SKM-1 treated with dmso at 0.1 percent for 144 hours (cell line): Measurements from ENCODE around the gene RHEB.

ENCODE experiments used
- DNase-seq: peaks from one replicate; lab custom pipeline; 2025; ENCODE audit not compliant: unreplicated experiment; lab: John Stamatoyannopoulos, UW

RHEB gene, protein sequence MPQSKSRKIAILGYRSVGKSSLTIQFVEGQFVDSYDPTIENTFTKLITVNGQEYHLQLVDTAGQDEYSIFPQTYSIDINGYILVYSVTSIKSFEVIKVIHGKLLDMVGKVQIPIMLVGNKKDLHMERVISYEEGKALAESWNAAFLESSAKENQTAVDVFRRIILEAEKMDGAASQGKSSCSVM

GRCh38 chr7:151519765-151520418 lies at the start of gene RHEB:
Gene RHEB (minus strand): TSS chr7:151519895. CDS start chr7:151519511, 384 bp downstream.
- DNase-seq, result peak; percentile 78

- DNase-seq, result peak; percentile 18
Measured at GRCh38 chr7:151566897-151567320, 47.2 kb upstream of the RHEB start.

DNA sequence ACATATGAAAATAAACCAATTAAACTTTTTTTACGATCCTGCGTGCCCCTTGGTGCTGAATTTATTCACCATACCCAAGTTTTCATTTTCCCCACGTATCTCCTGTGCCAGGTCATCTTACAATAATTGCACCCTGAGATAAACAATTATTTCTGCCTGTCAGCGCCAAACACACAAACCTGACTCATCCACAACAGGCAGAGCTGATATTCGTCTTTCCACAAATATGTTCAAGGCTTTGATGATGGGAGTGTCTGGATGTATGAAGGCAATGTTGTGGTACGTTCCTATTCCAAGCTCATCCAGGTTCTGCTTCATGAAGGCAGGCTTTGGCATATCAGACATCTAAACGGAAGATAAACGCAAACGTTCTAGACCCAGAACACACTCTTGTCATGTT lies 45.8 kb upstream of the RHEB start:
- DNase-seq, result no peak

GRCh38 chr7:151560243-151560642 lies 40.5 kb upstream of the RHEB start:
- no peak for DNase-seq

- no peak for DNase-seq
Measured at GRCh38 chr7:151559557-151560183, 40.0 kb upstream of the RHEB start.

DNA sequence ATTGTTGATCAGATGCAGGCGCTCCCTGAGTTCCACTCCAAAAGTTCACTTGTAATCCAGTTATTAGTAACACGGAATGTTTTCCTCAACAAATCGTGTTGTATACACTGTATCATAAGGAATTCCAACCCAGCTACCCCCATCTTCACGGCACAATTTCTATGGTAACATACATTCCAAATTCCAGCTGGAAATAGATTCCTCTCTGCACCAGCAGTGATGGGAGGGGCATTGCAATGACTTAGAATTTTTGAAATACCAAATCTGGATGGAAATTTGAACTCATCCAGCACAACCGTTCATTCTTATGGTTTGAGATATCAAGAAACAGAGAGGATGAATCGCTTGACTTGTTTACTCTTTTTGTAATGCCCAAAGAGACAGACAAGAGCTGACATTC lies 38.9 kb upstream of the RHEB start:
- DNase-seq, result no peak

DNA sequence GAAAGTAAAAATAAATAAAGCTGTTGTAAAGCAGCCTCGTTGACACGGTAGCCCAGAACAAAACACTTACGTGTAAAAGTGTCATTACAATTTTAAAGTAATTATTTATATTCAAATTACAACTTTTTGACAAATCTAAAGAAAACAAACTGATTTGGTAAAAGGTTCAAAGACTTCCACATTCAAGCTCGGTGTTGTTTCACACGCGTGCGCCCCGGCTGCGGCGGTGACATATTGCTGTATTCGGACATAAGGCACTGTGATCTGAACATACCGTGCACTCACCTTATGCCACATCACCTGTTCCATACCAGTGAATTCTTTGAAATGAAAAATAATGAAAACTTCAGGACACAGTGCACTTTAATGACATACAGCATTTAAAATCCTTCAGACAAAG lies 36.9 kb upstream of the RHEB start:
- DNase-seq, result no peak

DNA sequence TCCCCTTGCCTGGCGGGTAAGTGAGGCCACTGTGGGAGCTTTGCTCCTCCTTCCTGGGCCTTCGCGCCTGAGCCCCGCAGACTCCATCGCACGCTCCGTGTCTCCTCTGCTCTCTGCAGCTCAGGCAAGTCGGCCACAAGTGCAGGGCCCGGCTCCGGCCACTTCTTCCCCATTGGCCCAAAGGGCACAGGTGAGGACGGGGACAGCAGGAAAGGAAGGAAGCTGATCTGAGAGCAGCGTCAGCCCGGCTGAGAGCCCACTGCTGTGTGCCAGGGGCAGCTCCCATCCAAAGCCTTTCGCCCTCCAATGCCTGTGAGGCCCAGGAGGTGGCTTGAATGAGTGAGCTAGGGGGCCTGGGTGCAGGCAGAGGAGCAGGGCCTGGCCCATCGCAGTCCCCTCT lies 33.7 kb upstream of the RHEB start:
- DNase-seq, result no peak

DNA sequence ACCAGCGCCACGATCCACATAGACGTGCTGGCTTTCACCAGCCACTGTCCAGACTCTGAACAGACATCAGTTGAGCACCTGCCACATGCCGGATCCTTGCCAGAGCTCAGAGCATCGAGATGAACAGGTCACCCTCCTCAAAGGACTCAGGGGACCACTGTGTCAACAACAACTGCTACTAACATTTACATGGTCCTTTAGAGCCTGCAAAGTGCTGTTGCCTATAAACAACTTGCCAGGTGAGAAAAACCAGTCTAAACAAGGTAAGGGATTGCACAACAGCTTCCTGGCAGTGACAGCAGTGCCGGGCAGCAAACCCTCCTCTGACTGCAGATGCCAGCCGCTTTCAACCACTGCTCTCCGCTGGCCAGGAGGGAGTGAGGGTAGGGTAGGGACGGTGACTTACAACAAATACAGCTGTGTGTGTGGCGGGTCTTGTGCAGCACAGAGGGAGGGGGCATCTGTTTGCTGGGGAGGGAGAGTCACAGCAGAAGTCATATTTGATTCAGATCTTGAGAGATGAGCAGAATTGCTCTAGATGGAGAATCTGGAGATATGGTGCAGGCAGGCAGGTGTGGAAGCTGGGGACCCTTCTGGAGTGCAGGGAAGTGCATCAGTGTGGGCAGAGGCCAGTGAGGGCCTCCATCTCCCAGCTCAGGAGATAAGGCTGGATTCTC lies 32.8 kb upstream of the RHEB start:
- no peak for DNase-seq

DNA sequence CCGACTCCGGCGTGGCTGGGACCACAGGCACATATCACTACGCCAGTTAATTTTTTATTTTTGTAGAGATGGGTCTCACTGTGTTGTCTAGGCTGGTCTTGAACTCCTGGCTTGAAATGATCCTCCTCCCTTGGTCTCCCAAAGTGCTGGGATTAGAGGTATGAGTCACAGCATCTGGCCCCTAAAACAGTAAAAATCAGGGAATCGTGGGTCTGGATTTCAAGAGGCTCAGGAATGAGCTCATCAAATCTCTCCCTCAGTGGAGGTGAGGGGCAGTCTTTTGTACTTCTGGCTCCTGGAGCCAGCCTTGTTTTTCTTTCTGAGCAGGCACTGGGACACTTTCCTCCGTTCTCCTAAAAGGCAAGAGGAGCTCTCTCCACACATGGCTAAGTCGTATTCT lies 32.1 kb upstream of the RHEB start:
- DNase-seq, result no peak

DNA sequence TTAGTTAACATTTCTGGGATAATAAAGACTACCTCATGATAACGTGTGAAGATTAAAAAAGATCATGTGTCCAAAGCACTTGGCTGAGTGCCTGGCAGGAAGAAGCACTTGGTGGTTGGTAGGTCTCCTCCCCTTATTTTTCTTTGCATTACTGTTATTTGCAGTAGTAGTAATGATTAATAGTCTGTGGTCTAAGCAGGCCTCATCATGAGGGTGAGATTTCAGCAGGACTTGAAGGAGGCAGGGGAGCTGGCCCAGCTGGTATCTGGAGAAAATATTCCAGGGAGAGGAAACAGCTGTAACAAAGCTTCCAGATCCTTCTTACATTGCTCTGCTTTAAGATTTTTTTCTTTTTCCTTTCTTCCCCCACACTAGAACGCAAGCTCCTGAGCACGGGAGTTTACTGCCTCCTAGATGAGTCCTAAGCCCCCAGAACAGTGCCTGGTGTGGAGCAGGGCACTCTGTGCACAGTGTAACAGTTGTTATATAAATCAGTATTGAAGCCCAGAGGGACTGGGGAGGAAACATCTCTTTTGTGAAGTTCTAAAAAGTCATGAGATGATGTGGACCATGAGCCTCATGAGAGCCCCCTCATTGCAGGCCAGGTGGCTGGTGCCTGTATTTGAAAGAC lies 31.1 kb upstream of the RHEB start:
- DNase-seq, result no peak

GRCh38 chr7:151549644-151550043 lies 29.9 kb upstream of the RHEB start:
- DNase-seq, result no peak

DNA sequence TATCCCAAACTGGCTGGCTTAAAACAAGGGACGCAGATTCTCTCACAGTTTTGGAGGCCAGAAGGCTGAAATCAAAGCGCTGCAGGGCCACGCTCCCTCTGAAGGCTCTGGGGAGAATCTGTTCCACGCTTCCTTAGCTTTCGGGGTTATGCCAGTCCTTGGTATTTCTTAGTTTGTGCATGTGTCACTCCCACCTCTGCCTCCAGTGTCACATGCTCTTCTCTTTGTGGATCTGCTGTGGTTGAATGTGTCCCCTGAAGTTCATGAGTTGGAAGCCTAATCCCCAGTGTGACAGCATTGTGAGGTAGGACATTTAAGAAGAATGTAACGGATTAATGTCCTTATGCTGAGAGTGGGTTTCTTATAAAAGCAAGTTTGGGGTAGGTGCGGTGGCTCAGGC lies 29.4 kb upstream of the RHEB start:
- no peak for DNase-seq

DNA sequence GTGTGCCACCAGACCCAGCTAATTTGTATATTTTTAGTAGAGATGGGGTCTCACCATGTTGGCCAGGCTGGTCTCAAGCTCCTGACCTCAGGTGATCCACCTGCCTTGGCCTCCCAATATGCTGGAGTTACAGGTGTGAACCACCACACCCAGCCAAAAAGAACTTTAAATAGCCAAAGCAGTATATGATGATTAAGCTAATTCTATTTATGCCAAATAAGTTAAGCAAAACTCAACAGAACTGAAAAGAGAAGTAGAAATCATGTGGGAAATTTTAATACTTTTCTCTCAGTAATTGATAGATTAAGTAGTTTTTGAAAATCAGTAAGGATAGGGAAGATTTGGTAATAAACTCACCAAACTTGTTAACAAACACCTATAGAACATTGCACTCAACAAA lies 24.5 kb upstream of the RHEB start:
- DNase-seq, result no peak

- no peak for DNase-seq
Measured at GRCh38 chr7:151542606-151543130, 23.0 kb upstream of the RHEB start.

DNA sequence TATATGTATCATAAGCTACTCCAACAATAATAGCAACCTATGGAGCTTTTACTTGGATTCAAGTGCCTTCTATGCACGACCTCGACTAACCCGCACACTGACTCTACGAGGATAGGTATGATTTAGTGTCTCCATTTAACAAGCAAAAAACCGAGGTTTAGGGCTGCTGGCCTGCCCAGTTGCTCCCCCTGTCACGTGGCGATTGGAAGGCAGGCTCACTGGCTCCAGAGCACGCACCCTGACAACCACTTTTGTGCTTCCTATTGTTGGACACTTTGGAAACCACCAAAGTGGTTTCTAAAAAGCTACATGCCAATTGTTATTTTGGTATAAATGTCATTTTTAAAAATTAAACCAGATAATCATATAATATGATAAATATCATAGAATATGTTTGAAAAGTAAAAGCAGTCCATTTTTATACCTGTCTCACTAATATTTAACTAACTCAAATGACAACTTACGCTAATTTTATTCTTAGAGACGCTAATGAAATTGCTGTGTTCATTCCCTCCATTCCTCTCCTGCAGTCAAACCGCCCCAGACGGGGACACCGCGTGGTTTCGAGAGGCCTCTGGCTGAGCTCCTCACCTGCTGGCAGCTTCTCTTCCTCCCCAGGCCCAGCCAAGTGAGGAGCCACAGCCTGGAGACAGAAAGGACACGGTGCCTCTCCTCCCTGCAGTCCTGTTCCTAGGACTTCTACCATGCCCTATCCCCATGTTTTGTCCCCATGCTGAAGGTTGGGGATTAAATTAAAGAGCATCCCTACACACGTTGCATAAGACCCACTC lies 22.2 kb upstream of the RHEB start:
- DNase-seq, result no peak

DNA sequence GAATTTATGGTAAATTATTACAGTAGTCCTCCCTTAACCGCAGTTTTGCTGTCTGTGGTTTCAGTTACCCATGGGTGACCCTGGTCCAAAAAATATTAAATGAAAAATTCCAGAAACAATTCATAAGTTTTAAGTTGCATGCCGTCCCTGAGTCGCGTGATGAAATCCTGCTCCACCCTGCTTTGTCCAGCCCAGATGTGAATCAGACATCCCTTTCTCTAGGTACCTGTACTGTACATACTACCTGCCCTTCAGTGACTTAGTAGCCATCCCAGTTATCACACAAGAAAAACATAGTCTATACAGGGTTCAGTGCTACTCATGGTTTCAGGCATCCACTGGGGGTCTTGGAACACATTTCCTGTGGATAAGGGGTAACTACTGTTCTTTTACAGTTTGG lies 20.5 kb upstream of the RHEB start:
- no peak for DNase-seq

GRCh38 chr7:151539088-151539671 lies 19.5 kb upstream of the RHEB start:
- no peak for DNase-seq

DNA sequence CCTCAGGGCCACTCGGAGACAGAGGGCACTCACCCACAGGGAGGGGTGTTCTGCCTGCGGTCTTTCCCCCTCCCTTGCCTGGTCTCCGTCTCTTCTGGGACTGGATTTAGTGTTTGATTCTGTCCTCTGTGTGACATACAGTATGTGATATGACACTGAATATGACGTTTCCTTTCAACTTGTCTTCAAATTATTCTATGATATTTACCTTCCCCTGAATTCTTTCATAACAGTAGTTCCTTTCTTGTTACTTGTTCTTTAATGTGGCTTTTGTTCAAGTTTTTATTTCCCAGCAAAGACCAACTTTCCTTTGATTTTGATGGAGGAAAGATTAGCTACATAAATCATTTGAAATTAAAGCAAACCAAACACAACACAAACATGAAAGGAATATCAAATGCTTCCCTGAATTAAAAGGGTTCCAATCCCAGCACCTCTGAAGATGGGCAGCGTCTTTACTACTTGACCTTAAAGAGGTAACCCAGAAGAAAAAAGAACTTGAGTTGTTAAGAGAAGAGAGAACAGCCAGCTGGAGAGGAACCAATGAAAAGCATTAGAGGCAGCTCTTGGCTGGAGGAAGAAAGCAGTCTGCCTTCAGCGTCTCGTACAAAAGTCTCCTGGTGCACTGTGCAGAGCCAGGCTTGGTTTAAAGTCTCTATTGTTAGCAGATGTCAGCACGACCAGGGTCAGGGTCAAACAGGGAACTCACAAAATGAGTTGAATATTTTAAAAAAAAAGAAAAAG lies 18.3 kb upstream of the RHEB start:
- DNase-seq, result no peak
